Stimulated activated CD8-positive, alpha-beta memory T cell treated with anti-CD3 and anti-CD28 coated beads, Interleukin-7, amount 100 ng/mL, for 1 hour (primary cell): Measurements from ENCODE around the gene TNF.
"Not testable (repeated sequence)": the region's sequence is repeated elsewhere in the genome, so short reads cannot be mapped to it uniquely, and the experiment has no call there.

Experiments used
- DNase-seq, 2 donors: peaks; one replicate each; pipeline ENCODE4 v3.0.0-alpha.2; 2020; ENCODE audit warnings: low read depth in 2 of 2

The TNF gene

DNA sequence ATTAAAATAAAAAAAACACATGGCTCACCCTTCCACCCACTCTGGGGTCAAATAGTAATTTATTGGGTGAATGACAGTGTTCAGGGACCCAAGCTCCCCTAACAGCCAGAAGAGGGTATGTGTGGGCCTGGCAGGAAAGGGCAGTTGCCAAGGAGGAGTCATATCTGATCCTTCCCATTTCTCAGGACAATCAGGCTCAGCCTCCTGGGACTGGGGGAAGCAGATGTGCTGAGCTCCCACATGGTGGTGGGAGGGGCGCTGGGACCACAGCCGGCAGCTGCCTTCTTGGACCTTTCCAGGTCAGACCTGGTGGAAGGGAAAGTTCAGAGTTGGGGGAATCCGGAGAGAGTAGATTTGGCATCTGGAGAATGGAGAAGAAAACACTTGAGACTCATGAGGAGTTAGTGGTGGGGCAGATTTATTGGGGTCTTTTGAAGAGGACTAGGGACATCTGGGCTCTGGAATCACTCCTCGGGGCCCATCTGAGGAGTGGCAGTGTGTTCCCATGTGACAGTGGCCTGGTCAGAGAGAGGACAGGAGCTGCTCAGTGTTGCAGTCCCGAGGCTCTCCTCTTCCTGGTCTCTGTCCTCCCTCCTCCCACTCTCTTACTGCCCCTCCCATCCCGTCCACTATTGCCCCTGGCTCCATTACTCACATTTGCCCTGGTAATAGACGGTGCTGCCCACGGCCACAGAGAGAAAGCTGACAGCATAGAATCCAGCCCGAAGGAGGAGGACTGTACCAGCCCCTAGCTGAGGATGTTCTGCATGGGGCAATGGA lies 13.7 kb downstream of the TNF start:
- no peak for DNase-seq

DNA sequence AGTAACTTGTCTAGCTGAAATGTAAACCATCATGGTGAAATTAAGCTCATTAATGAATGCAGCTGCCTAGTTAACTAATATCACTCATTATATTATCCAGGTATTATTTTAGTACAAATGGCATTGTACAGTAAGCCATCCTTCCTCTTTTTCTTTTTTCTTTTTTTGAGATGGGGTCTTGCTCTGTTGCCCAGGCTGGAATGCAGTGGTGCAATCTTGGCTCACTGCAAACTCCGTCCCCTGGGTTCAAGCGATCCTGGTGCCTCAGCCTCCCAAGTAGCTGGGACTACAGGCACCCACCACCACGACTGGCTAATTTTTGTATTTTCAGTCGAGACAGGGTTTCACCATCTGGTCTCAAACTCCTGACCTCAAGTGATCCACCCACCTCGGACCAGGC lies 15.3 kb downstream of the TNF start:
- not testable (repeated sequence) for DNase-seq

DNA sequence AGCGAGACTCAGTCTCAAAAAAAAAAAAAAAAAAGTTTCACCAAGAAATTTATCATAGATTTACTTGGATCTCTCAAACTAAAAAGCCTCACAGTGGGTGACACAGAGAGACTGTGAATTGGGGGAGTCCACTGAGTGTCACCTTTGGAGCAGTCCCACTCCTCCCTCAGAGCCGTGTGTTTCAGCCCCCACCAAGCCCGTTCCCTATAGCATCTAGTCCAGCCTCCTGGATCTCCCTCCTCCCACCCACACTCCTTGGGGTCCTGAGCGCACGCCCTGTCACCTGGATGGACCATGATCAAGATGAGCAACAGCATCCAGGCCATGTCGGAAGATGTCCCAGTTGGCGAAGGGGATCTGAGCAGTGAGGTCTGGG lies 17.0 kb downstream of the TNF start:
- DNase-seq: no peak

DNA sequence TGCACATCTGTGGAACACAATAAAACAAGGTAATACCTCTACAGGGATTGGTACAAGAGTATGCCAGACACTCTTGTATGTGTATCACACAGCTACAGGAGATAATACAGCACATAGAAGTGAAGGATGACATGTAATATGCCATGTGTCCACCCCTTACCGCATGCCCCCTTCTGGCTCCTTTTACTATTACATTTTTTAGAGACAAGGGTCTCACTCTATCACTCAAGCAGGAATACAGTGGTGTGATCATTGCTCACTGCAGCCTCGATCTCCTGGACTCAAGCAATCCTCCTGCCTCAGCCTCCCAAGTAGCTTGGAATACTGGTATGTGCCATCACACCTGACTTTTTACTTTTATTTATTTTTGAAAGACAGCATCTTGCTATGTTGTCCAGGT lies 21.6 kb downstream of the TNF start:
- no peak for DNase-seq

DNA sequence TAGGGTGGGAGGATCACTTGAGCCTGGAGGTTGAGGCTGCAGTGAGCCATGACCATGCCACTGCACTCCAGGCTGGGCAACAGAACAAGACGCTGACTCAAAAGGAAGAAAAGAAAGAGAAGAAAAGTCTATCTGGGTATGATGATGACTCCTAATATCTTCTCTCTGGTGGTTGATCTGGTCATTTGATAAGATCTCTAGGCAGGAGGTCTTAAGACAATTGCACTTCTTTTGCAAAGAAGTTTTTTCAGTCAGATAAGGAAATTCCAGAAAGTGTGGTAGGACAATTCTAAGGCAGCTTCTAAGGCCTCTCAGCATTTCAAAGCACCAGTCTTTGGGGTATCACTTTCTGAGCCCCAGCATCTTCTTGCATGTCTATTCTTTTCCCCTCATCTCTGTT lies 32.0 kb downstream of the TNF start:
- no peak for DNase-seq

DNA sequence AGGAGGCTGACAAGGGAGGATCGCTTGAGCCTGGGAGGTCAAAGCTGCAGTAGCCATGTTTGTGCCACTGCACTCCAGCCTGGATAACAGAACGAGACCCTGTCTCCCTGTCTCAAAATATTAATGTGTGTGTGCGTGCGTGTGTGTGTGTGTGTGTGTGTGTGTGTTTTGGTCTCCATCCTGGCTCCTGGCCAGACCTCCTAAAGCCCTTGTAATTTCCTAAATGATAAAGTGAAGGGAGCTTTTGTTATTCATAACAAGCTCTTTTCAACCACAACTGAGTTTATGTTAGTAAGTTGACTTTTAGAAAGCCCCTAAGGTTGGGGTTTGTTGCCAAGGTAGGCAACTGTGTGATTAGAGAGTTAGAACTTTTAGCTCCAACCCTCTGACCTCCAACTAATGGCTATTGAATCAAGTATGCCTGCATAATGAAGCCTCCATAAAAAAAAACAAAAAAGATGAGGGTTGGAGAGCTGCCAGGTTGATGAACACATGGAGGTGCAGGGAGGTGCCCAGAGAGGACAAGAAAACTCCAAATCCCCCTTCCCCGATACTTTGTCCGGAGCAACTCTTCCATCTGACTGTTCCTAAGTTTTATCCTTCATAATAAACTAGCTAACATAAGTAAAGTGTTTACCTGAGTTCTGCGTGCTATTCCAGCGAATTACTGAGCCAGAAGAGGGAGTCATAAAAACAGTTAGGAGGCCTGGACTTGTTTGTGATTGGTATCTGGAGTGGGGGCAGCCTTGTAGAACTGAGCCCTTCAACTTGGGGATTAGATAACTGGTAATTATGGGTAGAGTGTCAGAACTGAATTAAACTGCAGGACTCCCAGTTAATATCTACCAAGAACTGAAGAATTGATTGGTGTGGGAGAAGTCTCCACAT lies 34.4 kb downstream of the TNF start:
- DNase-seq: no peak

DNA sequence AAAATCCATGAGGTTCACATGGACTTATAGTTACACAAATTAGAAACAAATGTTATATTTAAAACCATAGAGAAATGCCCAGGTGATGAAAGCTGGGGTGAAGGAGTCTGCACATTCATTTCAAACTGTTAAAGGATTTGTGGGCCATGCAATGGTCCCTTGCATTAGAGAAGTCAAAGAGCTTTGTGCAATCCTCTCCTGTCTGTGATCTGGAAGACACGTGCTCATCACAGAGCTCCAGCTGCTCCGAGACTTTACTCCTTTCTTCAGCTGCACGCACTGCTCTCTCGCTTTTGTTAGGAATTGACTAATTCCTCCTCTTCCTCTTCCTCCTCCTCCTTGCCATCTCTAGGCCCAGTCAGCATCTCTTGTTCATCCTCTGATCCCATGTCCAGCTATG lies 35.6 kb downstream of the TNF start:
- no peak for DNase-seq

DNA sequence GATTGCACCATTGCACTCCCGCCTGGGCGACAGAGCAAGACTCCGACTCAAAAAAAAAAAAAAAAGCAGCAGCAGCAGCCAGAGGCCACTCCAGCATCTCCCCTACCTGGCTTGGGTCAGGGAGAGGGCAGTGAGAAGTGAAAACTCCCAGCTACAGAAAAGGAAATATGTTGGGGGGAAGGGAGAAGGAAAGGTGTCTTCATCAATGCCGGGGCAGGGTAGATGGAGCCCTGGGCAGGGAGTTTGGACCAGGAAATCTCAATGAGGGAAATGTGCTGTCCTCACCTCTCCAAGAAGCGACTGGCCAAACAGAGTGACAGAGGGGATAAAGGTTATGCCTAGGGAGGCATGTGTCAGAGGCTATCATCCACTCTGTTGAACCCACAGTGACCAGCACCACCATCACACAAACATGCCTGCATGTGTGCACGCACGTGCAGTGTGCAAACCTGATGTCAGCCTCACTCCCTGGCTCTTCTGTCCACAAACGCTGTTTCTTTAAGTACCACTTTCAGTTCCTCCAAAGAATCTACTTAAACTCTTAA lies 38.8 kb downstream of the TNF start:
- DNase-seq: no peak

DNA sequence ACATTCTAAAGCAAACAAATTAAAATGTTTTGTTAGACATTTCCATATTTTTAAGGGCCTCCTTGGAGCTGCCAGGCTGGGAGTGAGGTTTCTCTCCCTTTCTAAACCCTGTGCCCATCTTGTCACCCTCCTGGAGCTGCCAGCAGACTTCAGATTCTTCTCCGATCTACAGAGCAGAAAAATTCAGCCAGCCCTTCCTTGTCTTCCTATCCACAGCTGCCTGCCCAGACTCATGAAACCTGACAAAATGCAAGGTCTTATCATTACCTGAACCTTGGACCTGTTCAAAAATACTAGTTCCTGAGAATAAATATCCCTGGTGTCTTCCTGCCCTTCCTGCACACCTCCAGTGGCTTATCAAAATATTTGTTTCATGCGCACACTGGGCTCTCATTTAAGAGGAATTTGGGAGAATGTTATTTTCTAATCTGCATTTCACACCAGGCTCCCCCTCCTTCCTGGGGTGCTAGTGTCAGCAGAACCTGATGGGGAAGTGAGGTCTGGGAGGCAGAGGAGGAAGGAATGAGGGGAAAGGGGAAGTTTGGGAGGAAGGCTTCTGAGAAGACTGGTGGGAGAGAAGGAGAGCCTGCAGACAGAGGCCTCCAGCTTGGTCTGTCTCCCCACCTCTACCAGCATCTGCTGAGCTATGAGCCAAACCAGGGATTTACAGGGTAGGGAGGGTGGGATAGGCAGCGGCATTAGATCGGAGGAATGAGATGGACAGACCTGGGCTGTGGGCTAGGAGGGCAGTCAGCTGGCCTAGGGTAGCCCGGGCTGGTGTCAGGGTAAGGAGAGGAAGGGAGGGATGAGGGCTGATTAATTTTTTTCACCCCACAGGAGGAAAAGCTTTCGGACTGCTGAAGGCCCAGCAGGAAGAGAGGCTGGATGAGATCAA lies 39.6 kb downstream of the TNF start, which contains the start of gene AIF1:
Gene AIF1 (plus strand): TSS at position 551 of the 895 bp plus-strand sequence. CDS start 96 bp downstream, at position 647.
- no peak for DNase-seq

DNA sequence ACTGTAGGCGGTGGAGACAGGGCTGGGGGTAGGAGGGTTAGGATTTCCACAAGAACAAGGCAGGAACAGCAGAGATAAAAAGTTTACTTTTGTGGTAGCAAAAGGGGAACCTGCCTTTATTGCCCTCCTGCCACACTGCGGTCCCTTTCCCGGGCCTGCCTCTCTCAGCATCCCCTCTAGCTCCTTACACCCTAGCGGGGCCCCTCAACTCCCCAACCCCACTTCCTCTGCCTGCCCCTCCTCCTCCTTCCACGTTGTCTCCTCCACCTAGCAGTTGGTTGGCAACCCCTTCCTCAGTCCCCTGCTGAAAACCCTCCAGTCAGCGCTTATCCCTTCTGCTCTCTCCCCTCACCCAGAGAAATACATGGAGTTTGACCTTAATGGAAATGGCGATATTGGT lies 40.4 kb downstream of the TNF start:
- no peak for DNase-seq

DNA sequence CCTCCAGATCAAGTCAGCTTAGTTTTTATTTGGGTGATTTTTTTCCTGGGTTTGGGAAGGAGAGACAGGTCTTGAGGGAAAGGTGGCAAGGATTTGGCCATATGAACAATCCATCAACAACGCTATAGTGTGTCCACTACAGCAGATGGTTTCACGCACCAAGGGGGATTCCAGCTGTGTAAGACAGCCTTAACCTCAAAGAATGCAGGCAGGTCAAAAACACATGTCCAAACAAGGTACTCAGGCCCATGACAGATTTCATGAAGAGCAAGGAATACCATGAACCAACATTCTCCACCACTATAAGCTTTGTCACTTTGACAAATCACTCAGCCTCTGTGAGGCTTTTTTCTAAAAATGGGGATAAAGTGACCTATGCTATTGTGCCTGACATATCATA lies 41.6 kb downstream of the TNF start:
- no peak for DNase-seq

DNA sequence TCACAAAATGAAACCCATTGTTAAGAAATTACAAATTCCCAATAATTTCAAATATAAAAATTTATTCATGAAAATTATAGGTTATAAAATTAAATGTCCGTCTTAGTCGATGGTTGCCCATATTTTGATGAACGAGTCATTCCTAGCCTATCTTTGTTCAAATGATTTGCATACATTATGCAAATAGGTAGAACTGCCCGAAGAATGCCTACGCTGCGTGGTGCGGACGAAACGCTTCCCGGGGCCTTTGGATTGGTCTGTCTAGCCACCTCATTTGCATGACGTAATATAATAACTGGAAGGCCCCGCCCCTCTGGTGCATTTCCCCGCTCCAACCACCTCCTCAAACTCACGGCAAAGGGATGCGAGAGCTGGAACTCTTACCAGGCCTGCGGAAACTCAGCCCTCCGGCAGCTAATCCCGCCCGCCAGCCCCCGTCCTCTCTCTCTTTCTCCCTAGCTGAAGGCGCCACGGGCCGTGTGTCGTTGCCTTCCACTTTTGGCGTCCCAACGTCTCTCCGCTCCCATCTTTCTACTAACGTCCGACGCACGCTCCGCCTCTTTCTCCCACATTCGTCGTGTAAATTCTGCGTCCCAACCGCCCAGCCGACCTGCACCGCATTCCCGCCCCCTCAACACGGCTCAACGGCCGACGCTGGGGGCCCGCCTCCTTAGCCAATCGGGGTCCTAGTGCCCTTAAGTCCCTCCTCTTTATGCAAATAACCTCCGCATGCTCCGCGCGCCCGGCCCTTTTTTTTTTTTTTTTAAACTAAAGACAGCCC lies 44.6 kb downstream of the TNF start:
- DNase-seq: peak; percentile 87 to 91

DNA sequence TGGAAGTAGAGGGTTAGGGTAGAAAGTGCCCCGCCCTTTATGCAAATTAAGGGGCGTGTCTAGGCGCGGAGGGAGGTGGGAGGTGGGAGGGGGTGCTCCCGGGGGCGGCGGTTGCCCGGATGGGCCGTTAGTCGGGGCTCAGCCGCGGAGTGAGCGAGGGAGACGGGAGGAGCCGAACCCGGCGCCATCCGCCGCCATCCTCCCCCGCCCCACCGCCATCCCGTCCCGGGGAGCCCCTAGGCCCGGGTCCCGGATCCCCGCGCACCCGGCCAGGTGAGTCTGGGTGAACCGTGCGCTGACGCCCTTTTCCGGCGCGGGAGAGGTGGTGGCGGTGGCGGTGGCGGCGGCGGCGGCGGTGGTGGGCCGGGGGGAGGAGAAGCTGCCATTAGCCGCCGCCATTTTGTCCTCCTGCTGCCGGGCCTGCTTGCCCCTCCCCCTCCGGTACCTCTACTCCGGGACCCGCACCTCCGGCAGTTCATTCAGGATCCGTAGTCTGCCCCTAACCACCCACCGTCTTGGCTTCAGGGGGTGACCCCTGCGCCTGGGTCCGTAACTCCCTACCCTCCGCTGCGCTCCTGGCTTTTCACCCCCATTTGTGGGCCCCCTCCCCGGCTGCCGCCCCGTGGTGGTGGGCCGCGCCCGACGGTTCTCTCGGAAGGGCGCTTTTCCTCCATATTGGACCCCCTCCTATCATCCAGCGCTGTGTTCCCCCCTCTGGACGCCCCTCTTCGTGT lies 45.4 kb downstream of the TNF start, which contains the start of gene PRRC2A:
Gene PRRC2A (plus strand): TSS at position 130 of the 734 bp plus-strand sequence. CDS start 2,075 bp downstream, outside the sequence.
- DNase-seq: peak; percentile 59 to 87

DNA sequence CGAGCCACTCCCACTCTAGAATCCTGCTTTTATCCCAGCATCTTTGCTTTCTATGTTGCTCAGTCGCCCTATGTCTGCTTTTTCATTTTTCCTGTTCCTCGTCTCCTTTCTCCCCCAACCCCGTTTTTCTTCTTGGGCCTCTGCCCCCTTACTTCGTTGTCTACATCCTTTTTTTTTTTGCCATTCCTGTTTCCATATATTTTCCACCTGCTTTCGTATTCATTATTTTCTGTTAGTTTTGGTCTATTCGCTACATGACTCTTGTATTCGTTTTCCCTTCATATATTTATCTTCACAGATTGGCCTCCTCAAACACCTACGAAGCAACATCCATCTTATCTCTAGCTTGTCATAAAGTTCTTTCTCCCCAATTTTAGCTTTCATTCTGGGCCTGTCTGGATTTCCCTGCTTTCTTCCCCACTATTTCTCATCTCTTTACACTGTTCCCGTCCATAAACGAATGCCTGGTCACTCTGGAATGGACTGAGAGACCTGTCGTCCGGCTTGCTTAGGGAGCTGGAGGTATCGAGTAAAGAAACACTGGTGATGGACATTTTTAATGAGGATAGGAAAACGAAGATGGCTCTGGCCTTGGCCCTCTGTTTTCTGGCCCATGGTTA lies 46.1 kb downstream of the TNF start:
- no peak for DNase-seq

DNA sequence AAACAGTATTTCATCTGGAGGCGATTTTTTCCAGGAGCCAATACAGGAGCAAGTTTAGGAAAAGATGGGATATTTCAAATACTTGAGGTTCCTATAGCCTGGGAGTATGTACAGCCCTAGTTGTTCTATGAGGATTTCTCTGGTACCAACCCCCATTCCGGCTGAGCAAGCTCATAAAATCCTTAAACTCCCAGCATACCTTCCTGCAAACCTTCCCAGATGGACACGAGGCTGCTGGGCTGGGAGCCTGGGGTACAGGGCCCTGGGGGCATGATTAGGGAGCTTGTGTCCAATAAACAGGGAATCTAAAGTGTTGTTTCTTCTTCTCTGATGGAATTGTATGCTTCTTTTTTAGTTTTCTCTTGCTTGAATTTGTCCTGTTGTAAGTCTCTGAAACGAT lies 46.6 kb downstream of the TNF start:
- no peak for DNase-seq

DNA sequence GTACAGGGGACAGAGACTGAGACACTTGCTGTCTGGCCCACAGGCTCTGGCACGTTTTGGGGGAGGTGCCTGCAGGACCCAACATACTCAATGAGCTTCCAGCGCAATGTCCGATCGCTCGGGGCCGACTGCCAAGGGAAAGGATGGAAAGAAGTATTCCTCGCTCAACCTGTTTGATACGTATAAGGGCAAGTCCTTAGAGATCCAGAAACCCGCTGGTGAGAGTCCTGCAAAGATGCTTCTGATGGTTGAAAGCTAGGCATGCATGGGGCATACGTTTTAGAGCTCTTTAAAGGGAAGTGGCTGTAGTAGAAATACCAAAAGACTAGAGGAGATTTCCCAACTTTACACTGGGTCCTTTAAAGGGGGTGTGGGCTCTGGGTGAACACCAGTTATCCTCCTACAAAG lies 47.3 kb downstream of the TNF start:
- DNase-seq: no peak

DNA sequence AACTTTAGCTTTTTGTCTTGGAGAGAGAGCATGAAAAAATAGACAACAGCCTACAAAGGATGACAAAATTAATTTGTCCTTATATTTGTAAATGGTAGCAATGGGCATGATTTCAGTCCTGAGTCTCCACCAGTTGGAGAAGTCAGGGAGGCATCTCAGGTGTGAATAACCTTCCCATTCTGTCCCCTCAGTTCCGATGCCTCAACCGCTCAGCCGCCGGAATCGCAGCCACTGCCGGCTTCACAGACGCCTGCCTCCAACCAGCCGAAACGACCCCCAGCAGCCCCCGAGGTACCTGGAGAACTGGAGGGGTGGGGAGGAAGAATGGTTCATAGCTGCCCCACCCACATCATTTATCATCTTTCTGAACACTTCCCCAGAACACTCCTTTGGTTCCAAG lies 48.7 kb downstream of the TNF start:
- no peak for DNase-seq

DNA sequence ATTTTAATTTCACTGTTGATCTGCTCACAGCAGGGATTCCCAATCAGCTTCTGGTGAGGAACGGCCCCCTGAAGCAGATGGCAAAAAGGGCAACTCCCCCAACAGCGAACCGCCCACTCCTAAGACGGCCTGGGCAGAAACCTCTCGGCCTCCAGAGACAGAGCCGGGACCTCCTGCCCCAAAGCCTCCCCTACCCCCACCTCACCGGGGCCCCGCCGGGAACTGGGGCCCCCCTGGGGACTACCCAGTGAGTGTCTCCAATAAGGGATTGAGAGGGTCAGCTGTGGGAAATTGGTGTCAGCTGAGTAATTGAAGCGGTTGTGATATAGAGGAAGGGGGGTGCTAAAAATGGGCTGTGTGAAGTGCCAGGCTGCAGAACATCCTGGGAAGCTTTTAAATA lies 51.6 kb downstream of the TNF start:
- DNase-seq: no peak

DNA sequence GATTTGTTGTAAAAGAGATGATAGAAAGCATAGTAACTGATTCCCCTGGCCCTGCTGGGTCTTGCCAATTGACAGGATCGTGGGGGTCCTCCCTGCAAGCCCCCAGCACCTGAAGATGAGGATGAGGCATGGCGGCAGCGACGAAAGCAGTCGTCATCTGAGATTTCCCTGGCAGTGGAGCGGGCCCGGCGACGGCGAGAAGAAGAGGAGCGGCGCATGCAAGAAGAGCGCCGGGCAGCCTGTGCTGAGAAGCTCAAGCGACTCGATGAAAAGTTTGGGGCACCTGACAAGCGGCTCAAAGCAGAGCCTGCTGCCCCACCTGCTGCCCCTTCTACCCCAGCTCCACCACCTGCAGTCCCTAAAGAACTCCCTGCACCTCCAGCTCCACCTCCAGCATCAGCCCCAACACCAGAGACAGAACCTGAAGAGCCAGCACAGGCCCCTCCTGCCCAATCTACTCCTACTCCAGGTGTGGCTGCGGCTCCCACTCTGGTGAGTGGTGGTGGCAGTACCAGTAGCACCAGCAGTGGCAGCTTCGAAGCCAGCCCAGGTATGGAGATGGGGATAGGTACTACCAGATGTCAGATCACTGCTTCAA lies 52.4 kb downstream of the TNF start:
- no peak for DNase-seq
